Endometrium (tissue), 2 donors: ENCODE measurements around the gene UBB.

Source experiments
- FAIRE-seq: peaks from 2 replicates; lab custom pipeline; 2012; peaks lifted over from hg19 to GRCh38; lab: Jason Lieb, UNC
- donor health status: control.
- donor health status: control.

UBB gene

GRCh38 chr17:16419074-16419928 lies 38.4 kb downstream of the UBB start:
- FAIRE-seq = no peak

GRCh38 chr17:16419929-16420271 lies 39.0 kb downstream of the UBB start:
- FAIRE-seq = no peak

- FAIRE-seq = no peak
Measured at GRCh38 chr17:16422416-16422815, 41.5 kb downstream of the UBB start.

- no peak for FAIRE-seq
Measured at GRCh38 chr17:16423226-16423872, 42.5 kb downstream of the UBB start.

- FAIRE-seq = no peak
Measured at GRCh38 chr17:16425202-16425601, 44.3 kb downstream of the UBB start.

GRCh38 chr17:16425698-16426659 lies 45.1 kb downstream of the UBB start:
- no peak for FAIRE-seq

- no peak for FAIRE-seq
Measured at GRCh38 chr17:16427020-16427419, 46.1 kb downstream of the UBB start.

GRCh38 chr17:16428098-16428882 lies 47.4 kb downstream of the UBB start:
- FAIRE-seq = no peak

GRCh38 chr17:16429083-16429482 lies 48.2 kb downstream of the UBB start:
- FAIRE-seq = no peak

- no peak for FAIRE-seq
Measured at GRCh38 chr17:16430650-16431049, 49.8 kb downstream of the UBB start.

- no peak for FAIRE-seq
Measured at GRCh38 chr17:16432017-16432416, 51.1 kb downstream of the UBB start.
